ENCODE data around the gene IKZF5.

DNA sequence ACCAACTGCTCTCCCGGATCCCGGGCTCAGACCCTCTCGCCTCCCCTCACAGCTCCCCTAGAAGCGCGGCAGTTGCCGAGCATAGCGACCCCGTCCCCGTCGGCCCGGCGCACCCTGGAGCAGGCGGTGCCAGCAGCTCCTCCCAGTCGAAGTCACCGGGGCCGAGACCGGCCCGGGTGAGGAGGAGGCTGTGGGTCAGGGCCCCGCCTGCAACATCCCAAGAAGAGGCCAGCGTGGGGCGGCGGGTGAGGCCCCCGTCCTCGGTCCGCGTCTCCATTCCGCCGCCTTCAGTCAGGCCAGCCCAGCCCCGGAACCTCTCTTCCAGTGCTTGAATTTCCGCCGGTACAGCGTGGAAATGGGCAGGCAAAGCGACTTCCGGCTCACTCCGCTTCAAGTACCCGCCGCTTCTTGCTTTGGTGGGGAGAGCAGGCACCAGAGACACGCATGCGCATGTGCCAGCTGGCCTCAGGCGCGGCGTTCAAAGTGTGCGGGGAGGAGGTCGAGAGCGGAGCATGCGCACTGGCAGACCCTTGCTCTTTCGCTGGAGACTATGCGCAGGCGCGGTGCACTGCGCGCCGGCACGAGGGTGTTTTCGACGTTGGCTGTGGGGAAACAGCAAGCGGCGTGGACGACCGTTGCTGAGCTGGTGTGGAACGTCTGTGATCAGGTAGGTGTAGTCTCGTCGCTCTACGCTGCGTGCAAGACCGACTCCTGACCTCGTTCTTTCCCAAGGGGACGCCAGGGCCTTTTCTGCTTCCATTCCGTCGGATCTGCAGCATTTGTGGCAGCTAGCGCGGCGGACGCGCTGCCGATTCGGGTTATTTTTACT is 54.5 kb downstream of the IKZF5 start, which contains the start of gene C10orf88:
- no peak for TF ChIP-seq CTCF (IDR thresholded peaks at IDR 0.05)
- no peak for TF ChIP-seq EP300 (IDR thresholded peaks at IDR 0.05)
- peak; percentile 17 for TF ChIP-seq POLR2A (IDR thresholded peaks at IDR 0.05)
